CD4-positive, alpha-beta T cell treated with Interferon alpha-2 for 1 hour (primary cell): ENCODE results near the gene ITPA.

Experiments used
- DNase-seq, 2 donors: peaks; one replicate each; pipeline ENCODE4 v3.0.0-alpha.2; 2020 to 2022

Gene ITPA

DNA sequence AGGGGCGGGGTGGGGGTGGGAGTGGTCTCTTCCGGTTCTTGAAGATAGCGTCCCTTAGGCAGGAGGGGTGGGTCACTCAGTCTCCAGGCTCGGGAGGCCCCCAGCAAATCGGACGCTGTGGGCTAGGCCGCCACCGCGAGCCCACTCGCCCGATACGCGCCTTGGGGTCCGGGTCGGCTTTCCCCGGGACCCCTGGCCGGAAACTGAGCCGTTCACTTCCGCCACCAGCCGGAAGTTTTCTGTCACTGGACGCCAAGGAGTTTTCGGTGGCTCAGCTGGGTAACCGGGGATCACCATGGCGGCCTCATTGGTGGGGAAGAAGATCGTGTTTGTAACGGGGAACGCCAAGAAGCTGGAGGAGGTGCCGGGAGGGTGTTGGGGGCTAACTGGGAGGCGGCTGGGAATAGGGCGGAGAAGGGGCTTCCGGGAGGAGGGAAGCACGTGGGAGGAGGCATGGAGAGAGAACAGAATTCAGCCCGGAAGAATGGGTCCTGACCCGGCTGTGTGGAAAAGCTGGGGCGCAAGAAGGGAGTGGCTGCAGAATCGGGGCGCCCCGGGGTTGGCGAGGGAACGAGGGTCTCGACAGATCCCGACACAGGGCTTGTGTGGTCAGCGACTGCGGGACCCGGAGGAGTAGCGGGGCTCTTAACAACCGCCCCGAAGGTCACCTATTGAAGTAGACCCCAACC, at the start of gene ITPA:
TSS of gene ITPA (plus strand) at position 242 of the 689 bp plus-strand sequence. CDS start at position 296, 54 bp downstream.
- peak; percentile 40 to 68 for DNase-seq

GRCh38 chr20:3160418-3160817, 48.9 kb upstream of the ITPA start:
- DNase-seq, result no peak

GRCh38 chr20:3161316-3162079, 47.8 kb upstream of the ITPA start:
- DNase-seq, result no peak

DNA sequence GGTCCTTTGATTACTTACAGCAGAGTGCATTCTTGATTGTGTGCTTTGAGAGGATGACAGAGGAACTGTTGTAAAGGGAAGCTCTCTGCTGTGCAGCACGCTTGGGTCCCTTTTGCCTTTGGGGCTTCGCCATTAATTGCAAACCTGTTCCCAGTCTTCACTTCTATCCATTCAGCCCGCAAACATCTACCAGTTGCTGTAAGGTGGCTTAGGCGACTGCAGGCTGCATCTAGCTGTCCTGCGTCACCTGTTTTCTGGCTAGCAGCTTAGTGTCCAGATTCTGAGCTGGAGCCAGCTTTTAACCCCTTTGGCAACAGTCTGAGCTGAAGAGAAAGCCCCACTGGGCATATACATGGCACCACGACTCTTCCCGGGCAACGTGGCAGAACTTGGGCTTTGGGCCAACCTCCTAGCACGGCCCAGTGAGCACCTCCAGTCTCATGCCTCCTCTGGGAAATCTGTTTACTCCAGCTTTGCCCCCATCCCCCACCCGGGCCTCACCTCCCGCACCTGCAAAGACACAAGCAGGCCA, 47.2 kb upstream of the ITPA start:
- DNase-seq, result no peak

- DNase-seq, result no peak
These were observed 45.9 kb upstream of the ITPA start for GRCh38 chr20:3163099-3164042.

GRCh38 chr20:3164043-3164762, 45.1 kb upstream of the ITPA start:
- DNase-seq, result no peak

DNA sequence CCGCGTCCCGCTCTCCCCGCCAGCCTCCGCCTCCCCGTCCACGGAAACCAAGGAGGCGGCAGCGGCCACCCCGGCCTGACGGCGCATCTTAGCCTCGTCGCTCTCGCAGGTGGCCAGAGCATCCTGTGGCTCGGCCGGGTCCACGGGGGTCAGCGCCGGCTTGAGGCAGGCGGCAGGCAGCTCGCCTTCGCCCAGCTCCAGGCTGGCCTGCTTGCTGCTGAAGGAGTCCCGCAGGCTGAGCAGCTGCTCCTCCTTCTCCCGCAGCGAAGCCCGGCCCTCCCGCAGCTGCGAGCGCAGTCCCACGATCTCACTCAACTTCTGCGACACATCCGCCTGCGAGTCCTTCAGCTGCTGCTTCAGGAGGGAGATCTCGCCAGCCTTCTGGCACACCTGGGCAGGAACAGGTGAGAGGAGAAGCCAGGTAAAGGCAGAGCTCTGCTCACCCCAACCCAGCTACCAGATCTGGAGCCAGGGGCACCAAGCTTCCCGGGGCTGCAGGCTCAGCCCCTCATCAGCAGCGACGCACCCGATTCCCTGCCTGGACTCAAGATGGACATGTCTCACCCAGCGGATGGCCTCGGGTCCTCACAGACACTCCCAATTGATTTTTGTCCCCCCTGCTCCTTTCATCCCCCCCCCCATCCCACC, 44.4 kb upstream of the ITPA start:
- no peak for DNase-seq

- DNase-seq, result no peak
These were observed 43.6 kb upstream of the ITPA start for GRCh38 chr20:3165473-3166337.

DNA sequence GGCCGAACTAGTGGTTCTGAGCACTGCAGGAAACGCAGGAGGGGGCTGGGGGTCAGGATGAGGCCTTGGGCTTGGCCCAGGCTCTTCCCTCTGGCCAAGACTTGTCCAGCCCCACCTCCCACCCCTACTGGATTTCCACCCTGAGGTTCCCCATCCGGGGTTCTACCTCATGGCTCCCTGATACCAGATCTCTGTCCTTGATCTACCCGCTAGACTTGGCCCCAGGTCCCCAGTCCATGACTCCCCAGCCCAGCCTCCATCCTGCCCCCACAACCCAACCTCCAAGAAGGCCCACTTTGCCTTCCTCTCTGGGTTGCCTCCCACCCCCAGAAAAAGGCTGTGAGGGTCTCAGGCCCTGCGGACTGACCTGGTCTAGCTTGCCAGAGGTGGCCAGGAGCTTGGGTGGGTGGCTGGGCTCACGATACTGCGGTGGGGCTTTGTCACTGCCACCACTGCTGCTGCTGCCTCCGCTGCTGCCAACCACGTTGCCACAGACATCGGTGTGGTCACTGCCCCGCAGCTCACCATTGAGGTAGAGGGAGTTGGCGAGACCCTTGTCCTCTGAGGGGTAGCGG, 42.9 kb upstream of the ITPA start:
- DNase-seq, result no peak

DNA sequence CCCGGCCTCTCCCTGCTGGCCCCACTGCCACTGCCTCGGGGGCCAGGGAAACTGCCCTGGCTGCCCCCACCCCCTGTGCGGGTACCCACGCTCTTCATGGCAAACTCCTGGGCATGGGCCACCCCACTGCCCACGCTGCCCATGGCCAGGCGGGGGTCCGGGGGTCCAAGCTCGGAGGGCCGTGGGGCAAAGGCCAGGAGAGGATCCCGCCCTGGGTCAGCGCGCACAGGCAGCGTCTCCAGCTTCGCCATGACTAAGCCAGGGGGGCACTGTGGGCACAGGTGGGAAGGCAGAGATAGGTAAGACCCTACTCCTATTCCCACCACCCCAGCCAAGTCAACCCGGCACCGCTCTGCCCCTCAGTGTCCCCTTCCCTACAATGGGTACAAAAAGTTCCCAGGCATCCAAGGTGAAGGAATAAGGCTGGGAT, 42.4 kb upstream of the ITPA start:
- DNase-seq, result no peak

DNA sequence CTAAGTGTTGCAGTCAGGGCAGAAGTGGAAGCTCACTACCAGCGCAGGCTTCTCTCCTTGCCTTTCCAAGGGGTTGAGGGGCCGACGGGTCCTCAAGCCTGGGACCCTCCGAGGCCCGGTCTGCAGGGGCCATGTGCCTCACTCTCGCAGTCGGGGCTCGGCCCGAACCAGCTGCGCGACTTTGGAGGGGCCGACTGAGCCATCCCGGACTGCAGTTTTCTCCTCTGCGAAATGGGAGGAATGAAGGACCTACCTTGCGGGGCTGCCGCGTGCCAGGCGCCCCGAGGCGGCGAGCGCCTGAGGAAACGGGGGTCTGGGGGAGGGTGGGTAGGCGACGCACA, 41.6 kb upstream of the ITPA start:
- DNase-seq, result no peak

GRCh38 chr20:3168079-3168828, 41.0 kb upstream of the ITPA start:
- DNase-seq, result no peak

DNA sequence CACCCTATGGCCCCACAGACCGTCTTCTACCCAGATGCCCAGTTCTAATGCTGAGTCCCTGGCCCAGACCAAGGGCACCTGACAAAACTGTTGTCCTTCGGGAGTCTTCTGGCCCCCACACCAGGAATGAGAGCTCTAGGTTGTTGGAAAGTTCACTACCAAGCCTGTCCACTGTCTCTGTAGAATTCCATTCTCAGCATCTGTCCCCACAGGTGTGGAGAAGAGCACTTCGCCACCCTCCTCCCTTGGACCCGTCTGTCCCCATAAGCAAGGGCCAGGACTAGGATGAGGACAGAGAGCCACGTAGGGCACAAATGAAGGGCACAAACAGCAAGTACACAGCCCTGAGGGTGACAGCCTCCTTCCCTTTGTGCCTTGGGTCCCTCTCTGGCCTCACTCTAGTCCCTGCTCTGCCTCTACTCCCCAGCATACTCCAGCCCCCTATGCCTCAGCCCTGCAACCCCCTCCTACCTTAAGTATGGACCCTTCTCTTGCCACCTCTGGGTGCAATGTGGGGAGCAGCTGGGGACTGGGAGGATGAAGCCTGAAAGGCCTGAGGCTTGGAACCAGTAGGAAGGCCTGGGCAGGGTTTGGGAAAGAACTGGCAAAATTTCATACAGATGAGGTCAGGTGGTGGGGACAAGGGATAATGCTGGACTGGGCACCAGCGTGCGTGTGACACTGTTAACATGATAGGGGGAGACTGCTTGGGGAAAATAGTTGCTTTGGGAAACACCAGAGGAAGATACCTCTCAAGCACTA, 40.3 kb upstream of the ITPA start:
- no peak for DNase-seq

GRCh38 chr20:3171391-3172125, 37.7 kb upstream of the ITPA start:
- DNase-seq, result no peak

DNA sequence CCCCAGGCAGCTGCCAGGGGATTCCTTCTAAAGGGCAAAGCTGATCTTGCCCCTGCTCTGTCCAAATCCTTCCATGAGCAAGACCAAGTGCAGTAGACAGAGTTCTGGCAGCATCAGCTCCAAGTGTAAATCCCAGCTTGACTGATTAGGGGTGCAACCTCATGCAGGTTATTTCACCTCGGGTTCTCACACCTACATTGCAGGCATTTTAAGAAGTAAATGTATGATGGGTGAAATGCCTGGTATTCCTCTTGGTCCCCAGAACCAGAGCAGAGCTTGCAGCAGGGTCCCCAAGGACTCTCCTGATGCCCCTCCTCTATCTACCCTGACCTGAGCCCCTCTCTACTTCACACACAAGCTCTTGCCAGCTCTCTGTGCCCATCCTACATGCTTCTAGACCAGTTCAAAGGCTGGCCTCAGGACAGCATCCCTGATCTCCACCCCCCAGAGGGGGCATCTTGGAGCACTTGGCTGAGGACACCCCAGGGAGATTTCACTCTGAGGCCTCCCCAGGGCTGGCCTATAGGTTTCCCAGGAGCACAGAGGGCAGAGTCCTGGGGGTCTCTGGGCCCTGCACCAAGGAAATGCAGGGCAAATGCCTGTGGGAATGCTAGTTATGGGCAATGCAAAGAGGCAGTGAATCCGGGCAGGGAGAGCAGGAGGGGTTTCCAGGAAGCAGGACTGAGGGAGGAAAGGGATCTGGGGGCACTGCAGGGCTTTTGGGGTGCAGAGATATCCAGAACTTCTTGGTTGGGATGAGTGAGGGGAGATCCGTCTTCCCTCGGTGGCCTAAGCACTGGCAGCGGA, 37.0 kb upstream of the ITPA start:
- no peak for DNase-seq

- DNase-seq, result peak; percentile 90 to 92
These were observed 36.2 kb upstream of the ITPA start, which contains the start of gene LZTS3 for GRCh38 chr20:3172933-3173609. Gene LZTS3, minus strand, starts transcription at chr20:3173549. Its CDS starts 6,386 bp downstream, at chr20:3167163.
